Endothelial cell of umbilical vein (primary cell): Measurements from ENCODE around the gene NUDT9.
"Not testable (repeated sequence)": the region's sequence is repeated elsewhere in the genome, so short reads cannot be mapped to it uniquely, and the experiment has no call there.

Experiments
- EZH2 ChIP-seq: IDR thresholded peaks from 2 replicates; pipeline ENCODE4 v1.6.1; 2012; ENCODE audit warnings: borderline replicate concordance, low read depth, mild to moderate bottlenecking, moderate library complexity, low read length, inconsistent platforms; ENCODE audit not compliant: severe bottlenecking
- MAX ChIP-seq: IDR thresholded peaks from 2 replicates; pipeline ENCODE4 v1.6.1; 2011; ENCODE audit not compliant: insufficient read depth, insufficient read length
- MYC ChIP-seq: IDR thresholded peaks from one replicate; pipeline ENCODE4 v1.6.1; 2011; ENCODE audit warnings: mild to moderate bottlenecking, low read depth, low read length
- POLR2A ChIP-seq: IDR thresholded peaks from 2 replicates; pipeline ENCODE4 v1.6.1; 2012; ENCODE audit warnings: low read depth, mild to moderate bottlenecking, control low read depth, low read length
- POLR2AphosphoS5 ChIP-seq: IDR thresholded peaks from 2 replicates; pipeline ENCODE4 v1.6.1; 2012; ENCODE audit warnings: low read depth, mild to moderate bottlenecking, control low read depth, low read length, moderate library complexity; ENCODE audit not compliant: insufficient read depth
- TF ChIP-seq, protein P1 (sequence below), 2 donors: IDR thresholded peaks; 1 replicate in 1 of 2; 2 replicates in 1 of 2; pipeline ENCODE4 v1.5.1; 2011; ENCODE audit warnings: low read length in 2 of 2, mild to moderate bottlenecking in 2 of 2, moderate library complexity in 2 of 2, control low read depth in 1 of 2, inconsistent platforms in 1 of 2, low read depth in 1 of 2; ENCODE audit not compliant: insufficient read depth in 1 of 2; ENCODE audit errors: extremely low read depth in 1 of 2

DNA sequence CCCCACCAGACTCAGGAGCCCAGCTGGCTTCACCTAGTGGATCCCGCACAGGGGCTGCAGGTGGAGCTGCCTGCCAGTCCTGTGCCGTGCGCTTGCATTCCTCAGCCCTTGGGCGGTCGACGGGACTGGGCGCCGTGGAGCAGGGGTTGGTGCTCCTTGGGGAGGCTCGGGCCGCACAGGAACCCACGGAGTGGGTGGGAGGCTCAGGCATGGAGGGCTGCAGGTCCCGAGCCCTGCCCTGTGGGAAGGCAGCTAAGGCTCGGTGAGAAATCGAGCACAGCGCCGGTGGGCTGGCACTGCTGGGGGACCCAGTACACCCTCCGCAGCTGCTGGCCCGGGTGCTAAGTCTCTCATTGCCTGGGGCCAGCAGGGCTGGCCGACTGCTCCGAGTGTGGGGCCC is 26.5 kb upstream of the NUDT9 start:
- TF ChIP-seq, protein P1, sequence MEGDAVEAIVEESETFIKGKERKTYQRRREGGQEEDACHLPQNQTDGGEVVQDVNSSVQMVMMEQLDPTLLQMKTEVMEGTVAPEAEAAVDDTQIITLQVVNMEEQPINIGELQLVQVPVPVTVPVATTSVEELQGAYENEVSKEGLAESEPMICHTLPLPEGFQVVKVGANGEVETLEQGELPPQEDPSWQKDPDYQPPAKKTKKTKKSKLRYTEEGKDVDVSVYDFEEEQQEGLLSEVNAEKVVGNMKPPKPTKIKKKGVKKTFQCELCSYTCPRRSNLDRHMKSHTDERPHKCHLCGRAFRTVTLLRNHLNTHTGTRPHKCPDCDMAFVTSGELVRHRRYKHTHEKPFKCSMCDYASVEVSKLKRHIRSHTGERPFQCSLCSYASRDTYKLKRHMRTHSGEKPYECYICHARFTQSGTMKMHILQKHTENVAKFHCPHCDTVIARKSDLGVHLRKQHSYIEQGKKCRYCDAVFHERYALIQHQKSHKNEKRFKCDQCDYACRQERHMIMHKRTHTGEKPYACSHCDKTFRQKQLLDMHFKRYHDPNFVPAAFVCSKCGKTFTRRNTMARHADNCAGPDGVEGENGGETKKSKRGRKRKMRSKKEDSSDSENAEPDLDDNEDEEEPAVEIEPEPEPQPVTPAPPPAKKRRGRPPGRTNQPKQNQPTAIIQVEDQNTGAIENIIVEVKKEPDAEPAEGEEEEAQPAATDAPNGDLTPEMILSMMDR (IDR thresholded peaks at IDR 0.05; ENCODE audit: extremely low read depth in 1 of 2, insufficient read depth in 1 of 2, low read depth in 1 of 2, low read length in 2 of 2): not testable (repeated sequence)
- TF ChIP-seq POLR2A, MAX, POLR2AphosphoS5, EZH2, MYC: not testable (repeated sequence)
